Thoracic aorta (tissue), 2 donors: Measurements from ENCODE around the gene SFRP4. TPM values are rescaled to one million over a fixed set of nuclear protein-coding genes. Genes with fewer than 3 reads are reported as not detected.

Experiments used
- ATAC-seq: fragments of 150-250 bp; one replicate; pipeline ENCODE4 v1.8.0; 2017; ENCODE audit warnings: low read depth; ENCODE audit not compliant: insufficient number of reproducible peaks, low FRiP score
- DNase-seq: peaks from one replicate; pipeline ENCODE4 v3.0.0-alpha.2; 2020; ENCODE audit warnings: low spot score
- H3K27ac ChIP-seq, 2 donors: fragments of 200-600 bp; sonication (generic); 1 replicate in 1 of 2; 2 replicates in 1 of 2; pipeline ENCODE4 v1.5.1; 2016; ENCODE audit warnings: mild to moderate bottlenecking in 2 of 2, moderate library complexity in 2 of 2
- H3K27me3 ChIP-seq: fragments of 200-600 bp; sonication (generic); replicated peaks from 2 replicates; pipeline ENCODE4 v1.6.0; 2016; ENCODE audit warnings: mild to moderate bottlenecking; ENCODE audit not compliant: insufficient read depth
- H3K36me3 ChIP-seq: fragments of 200-600 bp; sonication (generic); one replicate; pipeline ENCODE4 v1.5.1; 2016
- H3K4me1 ChIP-seq, 2 donors: fragments of 200-600 bp; sonication (generic); 1 replicate in 1 of 2; 2 replicates in 1 of 2; pipeline versions ENCODE4 v1.5.1 to v1.6.0; 2016; ENCODE audit warnings: low read depth in 2 of 2, mild to moderate bottlenecking in 1 of 2; ENCODE audit not compliant: control insufficient read depth in 1 of 2
- H3K4me3 ChIP-seq: fragments of 200-600 bp; sonication (generic); 2 replicates; pipeline ENCODE4 v1.5.1; 2016; ENCODE audit warnings: mild to moderate bottlenecking
- H3K9me3 ChIP-seq: fragments of 200-600 bp; sonication (generic); 2 replicates; pipeline ENCODE4 v1.5.1; 2016
- total RNA-seq, 2 donors: library from RNA; depleted of rRNA; stranded (reverse); fragments of >200 nt; gene quantifications; one replicate each; pipeline versions ENCODE4 v1.1.0 to v1.2.3, GENCODE V29; 2016
- TF ChIP-seq, protein P1 (sequence below): fragments of 200-600 bp; sonication (generic); IDR thresholded peaks from one replicate; pipeline ENCODE4 v1.5.1; 2019; ENCODE audit warnings: antibody characterized with exemption

Gene SFRP4
- total RNA-seq, 2 donors from 2014 or later, result 53.3 to 81.6 TPM

DNA sequence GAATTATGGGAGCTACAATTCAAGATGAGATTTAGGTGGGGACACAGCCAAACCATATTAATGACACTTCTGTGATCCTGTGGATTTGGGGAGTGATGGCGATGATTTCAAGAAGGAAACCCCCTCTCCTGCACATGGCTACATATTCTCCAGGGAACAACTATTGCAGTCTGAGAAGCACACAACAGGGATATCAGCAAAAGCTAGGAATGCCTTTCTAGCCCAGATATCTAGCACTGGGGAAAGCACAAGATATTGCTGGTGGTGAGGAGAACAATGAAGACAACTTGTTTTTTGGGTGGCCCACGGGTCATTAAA, 28.1 kb upstream of the SFRP4 start:
- H3K4me3 ChIP-seq, result no peak overlapping the region
- TF ChIP-seq, protein P1, sequence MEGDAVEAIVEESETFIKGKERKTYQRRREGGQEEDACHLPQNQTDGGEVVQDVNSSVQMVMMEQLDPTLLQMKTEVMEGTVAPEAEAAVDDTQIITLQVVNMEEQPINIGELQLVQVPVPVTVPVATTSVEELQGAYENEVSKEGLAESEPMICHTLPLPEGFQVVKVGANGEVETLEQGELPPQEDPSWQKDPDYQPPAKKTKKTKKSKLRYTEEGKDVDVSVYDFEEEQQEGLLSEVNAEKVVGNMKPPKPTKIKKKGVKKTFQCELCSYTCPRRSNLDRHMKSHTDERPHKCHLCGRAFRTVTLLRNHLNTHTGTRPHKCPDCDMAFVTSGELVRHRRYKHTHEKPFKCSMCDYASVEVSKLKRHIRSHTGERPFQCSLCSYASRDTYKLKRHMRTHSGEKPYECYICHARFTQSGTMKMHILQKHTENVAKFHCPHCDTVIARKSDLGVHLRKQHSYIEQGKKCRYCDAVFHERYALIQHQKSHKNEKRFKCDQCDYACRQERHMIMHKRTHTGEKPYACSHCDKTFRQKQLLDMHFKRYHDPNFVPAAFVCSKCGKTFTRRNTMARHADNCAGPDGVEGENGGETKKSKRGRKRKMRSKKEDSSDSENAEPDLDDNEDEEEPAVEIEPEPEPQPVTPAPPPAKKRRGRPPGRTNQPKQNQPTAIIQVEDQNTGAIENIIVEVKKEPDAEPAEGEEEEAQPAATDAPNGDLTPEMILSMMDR, result no peak
- no peaks in the 10 kb centered on the region for H3K9me3 ChIP-seq
- no peaks in the 10 kb centered on the region for H3K27me3 ChIP-seq
- no peaks in the 10 kb centered on the region for H3K36me3 ChIP-seq
- DNase-seq (no peak), ATAC-seq (no peak)
- H3K27ac ChIP-seq, result no peak overlapping the region
- peaks cover 4 to 12% of the 10 kb centered on the region in 2 donors for H3K4me1 ChIP-seq

DNA sequence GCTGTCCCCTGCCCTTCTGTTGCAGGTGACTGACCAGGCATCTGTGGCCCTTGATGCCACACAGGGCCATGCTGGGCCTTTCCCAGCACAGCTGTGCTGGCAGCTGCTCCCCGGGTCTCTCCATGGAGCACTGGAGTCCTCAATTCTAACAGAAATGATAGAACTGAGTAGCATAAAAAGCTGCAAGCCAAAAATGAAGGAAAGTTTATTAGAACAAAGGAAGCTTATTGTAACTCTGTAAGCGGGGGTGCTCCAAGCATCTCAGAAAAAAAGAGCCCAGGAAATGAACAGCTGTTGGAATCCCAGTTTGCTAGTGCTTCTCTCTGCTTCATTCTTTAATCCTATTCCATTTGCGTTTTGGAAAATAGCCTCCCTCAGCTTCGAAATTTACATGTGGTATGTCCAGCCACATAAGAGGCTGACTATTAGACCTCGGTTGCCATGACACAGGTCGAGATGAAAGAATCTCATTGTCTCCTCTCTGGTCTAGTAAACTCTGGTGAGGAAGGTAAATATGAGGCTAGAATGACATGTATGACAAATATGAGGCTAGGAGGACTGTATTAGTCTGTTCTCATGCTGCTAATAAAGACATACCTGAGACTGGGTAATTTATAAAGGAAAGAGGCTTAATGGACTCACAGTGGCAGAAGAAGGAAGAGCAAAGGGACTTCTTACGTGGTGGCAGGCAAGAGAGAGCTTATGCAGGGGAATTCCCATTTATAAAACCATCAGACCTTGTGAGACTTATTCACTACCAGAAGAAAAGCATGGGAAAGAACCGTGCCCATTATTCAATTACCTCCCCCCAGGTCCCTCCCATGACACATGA, 27.5 kb upstream of the SFRP4 start:
- Histone ChIP-seq H3K9me3 (no peaks in the 10 kb centered on the region), H3K4me3 (no peak overlapping the region), H3K4me1 (peaks cover 4 to 12% of the 10 kb centered on the region in 2 donors), H3K36me3 (no peaks in the 10 kb centered on the region), H3K27ac (no peak overlapping the region), H3K27me3 (no peaks in the 10 kb centered on the region)
- ATAC-seq, result no peak
- TF ChIP-seq, protein P1, result no peak
- DNase-seq, result no peak

DNA sequence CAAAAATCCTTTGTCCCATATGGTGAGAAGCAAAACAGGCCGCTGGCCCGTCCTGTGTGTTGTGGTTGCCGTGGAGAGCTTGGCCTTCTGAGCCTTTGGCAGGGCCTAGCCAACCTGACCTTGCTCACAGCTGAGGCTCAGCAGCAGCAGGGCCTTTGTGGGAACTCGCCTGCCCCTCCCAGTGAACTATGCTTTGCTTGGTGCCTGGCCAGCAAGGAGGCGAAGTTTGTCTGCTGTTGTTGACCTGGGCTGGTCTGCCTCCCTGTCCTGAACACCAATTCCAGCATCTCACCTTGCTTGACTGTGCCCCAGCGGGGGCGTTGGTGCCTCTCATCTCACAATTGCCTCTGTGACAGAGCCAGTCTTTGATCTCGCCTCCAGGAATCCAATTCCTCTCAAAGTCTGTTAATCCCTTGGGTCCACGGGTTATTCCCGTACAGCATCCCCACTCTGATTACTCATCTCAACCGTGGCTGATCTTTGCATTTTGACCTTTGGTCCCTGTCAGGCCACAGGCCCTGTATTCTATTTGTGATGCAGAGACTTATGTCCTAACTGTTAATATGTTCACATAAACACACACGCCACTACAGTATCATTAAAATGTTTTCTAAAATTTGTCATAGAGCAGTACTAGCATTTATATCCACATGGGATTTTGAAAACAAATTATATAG, 26.5 kb upstream of the SFRP4 start:
- TF ChIP-seq, protein P1, result no peak
- H3K27me3 ChIP-seq, result no peaks in the 10 kb centered on the region
- no peaks in the 10 kb centered on the region for H3K36me3 ChIP-seq
- H3K4me3 ChIP-seq, result no peak overlapping the region
- no peak overlapping the region for H3K27ac ChIP-seq
- ATAC-seq (no peak), DNase-seq (no peak)
- H3K4me1 ChIP-seq, result peaks cover 4 to 12% of the 10 kb centered on the region in 2 donors
- H3K9me3 ChIP-seq, result no peaks in the 10 kb centered on the region

DNA sequence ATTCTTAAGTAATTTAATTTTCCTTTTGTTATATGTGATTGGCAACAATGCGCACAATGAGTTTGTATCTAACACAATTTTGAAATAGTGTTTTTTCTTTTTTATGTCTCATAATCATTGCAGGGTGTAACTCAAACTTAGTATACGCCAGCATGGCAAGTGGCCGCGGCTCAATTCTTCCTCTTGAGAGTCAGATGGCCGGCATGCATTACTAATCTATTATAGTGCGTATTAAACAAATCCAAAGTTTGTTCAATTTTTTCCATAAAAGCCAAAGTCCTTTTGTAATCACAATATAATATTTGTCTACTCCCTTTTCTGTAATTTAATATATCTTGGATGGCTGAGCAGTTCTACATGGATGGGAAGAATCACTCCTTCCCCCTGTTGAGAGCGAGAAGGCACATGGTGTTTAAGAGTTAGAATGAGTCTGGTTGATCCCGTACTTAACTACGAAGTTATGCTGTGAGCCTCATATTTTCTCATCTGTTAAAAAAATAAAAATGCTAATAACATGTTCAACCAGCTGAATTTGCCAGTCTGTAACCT, 16.5 kb upstream of the SFRP4 start:
- no peak for DNase-seq
- Histone ChIP-seq H3K27ac (no peak overlapping the region), H3K4me3 (no peak overlapping the region), H3K9me3 (no peaks in the 10 kb centered on the region), H3K27me3 (no peaks in the 10 kb centered on the region), H3K36me3 (no peaks in the 10 kb centered on the region), H3K4me1 (peaks cover 2% of the 10 kb centered on the region in 2 donors)
- TF ChIP-seq, protein P1, result no peak
- ATAC-seq, result no peak

DNA sequence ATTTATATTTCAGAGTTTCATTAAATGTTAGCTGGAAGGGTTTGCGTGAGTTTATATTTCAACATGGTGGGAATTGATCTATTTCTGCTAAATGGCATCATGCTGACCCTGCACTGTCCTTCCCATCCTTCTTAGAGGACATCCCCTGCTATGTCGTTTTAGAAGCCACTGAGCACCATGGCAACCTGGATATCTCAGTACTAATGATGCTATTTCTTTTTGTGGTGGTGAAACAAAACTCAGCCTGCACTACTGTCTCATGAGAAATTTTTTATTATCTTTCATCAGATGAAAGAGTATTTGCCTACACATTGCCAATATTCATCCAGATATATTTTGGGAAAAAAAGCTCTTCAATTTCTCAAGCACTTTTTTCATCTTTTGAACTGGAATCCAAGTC, 15.9 kb upstream of the SFRP4 start:
- H3K9me3 ChIP-seq, result no peaks in the 10 kb centered on the region
- ATAC-seq (no peak), DNase-seq (no peak)
- no peaks in the 10 kb centered on the region for H3K27me3 ChIP-seq
- H3K36me3 ChIP-seq, result no peaks in the 10 kb centered on the region
- TF ChIP-seq, protein P1, result no peak
- H3K4me3 ChIP-seq, result no peak overlapping the region
- no peak overlapping the region for H3K27ac ChIP-seq
- H3K4me1 ChIP-seq, result peaks cover 6 to 7% of the 10 kb centered on the region in 2 donors
